PFSK-1 (cell line): ENCODE results near the gene S100B.

Experiments
- FOXP2 ChIP-seq: optimal IDR thresholded peaks from 2 replicates; pipeline ENCODE3; 2011; ENCODE audit warnings: borderline replicate concordance, control low read depth, inconsistent platforms; ENCODE audit not compliant: insufficient read depth; ENCODE audit errors: extremely low read length, extremely low read depth
- POLR2AphosphoS5 ChIP-seq: IDR thresholded peaks from 2 replicates; pipeline ENCODE4 v1.6.1; 2012; ENCODE audit warnings: low read depth, mild to moderate bottlenecking, control low read depth, low read length, moderate library complexity
- REST ChIP-seq, 2 experiments: IDR thresholded peaks; 2 replicates each; pipeline versions ENCODE4 v1.6.1 to v1.8.0; 2011 to 2012; ENCODE audit warnings: low read depth in 2 of 2, low read length in 2 of 2, control low read depth in 1 of 2, inconsistent platforms in 1 of 2, mild to moderate bottlenecking in 1 of 2, moderate library complexity in 1 of 2; ENCODE audit not compliant: insufficient read depth in 1 of 2
- SIN3A ChIP-seq: IDR thresholded peaks from 2 replicates; pipeline ENCODE4 v1.6.1; 2012; ENCODE audit warnings: mild to moderate bottlenecking, low read length, moderate library complexity, borderline replicate concordance; ENCODE audit not compliant: insufficient read depth
- TAF1 ChIP-seq: IDR thresholded peaks from 2 replicates; pipeline ENCODE4 v1.6.1; 2012; ENCODE audit warnings: low read length, control low read depth, borderline replicate concordance; ENCODE audit not compliant: insufficient read depth

The S100B gene

GRCh38 chr21:46634427-46634826 is 29.5 kb upstream of the S100B start:
- TF ChIP-seq TAF1, result no peak
- TF ChIP-seq SIN3A, result no peak

- TF ChIP-seq TAF1, result no peak
- no peak for TF ChIP-seq REST (IDR thresholded peaks at IDR 0.05; ENCODE audit: insufficient read depth in 1 of 2, low read depth in 2 of 2, low read length in 2 of 2)
- no peak for TF ChIP-seq FOXP2
- TF ChIP-seq POLR2AphosphoS5, result no peak
- TF ChIP-seq SIN3A, result no peak
Measured at GRCh38 chr21:46633566-46633965, 28.7 kb upstream of the S100B start.

GRCh38 chr21:46628868-46629267 is 24.0 kb upstream of the S100B start:
- TF ChIP-seq SIN3A (no peak), POLR2AphosphoS5 (no peak), TAF1 (no peak), REST (IDR thresholded peaks at IDR 0.05; ENCODE audit: insufficient read depth in 1 of 2, low read depth in 2 of 2, low read length in 2 of 2) (no peak), FOXP2 (no peak)

- TF ChIP-seq REST (IDR thresholded peaks at IDR 0.05; ENCODE audit: insufficient read depth in 1 of 2, low read depth in 2 of 2, low read length in 2 of 2) (no peak), POLR2AphosphoS5 (no peak), FOXP2 (no peak), TAF1 (no peak), SIN3A (no peak)
Measured at GRCh38 chr21:46627726-46628125, 22.8 kb upstream of the S100B start.

GRCh38 chr21:46626975-46627501 is 22.2 kb upstream of the S100B start:
- TF ChIP-seq POLR2AphosphoS5 (no peak), REST (IDR thresholded peaks at IDR 0.05; ENCODE audit: insufficient read depth in 1 of 2, low read depth in 2 of 2, low read length in 2 of 2) (no peak), TAF1 (no peak), SIN3A (no peak), FOXP2 (no peak)
